Natural killer cell (primary cell): ENCODE measurements around the gene CEP350. TPM values are rescaled to one million over a fixed set of nuclear protein-coding genes. Genes with fewer than 3 reads are reported as not detected.

ENCODE experiments used
- ATAC-seq, 3 donors: fragments of 150-1000 bp in 2 of 3; fragments of 200-7000 bp in 1 of 3; cut with Tn5 transposase; 1 replicate in 1 of 3; 2 replicates in 2 of 3; pipeline ENCODE4 v1.10.0; 2021; ENCODE audit warnings: mild to moderate bottlenecking in 2 of 3, moderate library complexity in 2 of 3
- DNase-seq, 2 donors: peaks; one replicate each; pipeline versions ENCODE4 v3.0.0 to v3.0.0-alpha.2; 2013 to 2021; ENCODE audit warnings: mixed read lengths in 1 of 2
- H3K27ac ChIP-seq: one replicate; pipeline ENCODE4 v1.5.1; 2013; ENCODE audit warnings: mild to moderate bottlenecking, low read length
- H3K27me3 ChIP-seq: one replicate; pipeline ENCODE4 v1.6.1; 2013; ENCODE audit warnings: low read length; ENCODE audit not compliant: control insufficient read depth, insufficient read depth
- H3K36me3 ChIP-seq: one replicate; pipeline ENCODE4 v1.6.1; 2013; ENCODE audit warnings: low read length; ENCODE audit not compliant: control insufficient read depth, insufficient read depth
- H3K4me1 ChIP-seq: one replicate; pipeline ENCODE4 v1.6.1; 2013; ENCODE audit warnings: low read length; ENCODE audit not compliant: control insufficient read depth, insufficient read depth
- H3K4me3 ChIP-seq: one replicate; pipeline ENCODE4 v1.5.1; 2013; ENCODE audit warnings: low read length
- H3K9me3 ChIP-seq: one replicate; pipeline ENCODE4 v1.6.1; 2013; ENCODE audit warnings: low read length; ENCODE audit not compliant: control insufficient read depth, insufficient read depth
- H3K27ac Mint-ChIP-seq, 2 donors: one replicate each; pipeline ENCODE4 v1.8.0; 2022; ENCODE audit warnings: mild to moderate bottlenecking in 2 of 2, mixed read lengths in 2 of 2, moderate library complexity in 1 of 2
- H3K27me3 Mint-ChIP-seq, 2 donors: one replicate each; pipeline ENCODE4 v1.8.0; 2022; ENCODE audit warnings: low read depth in 2 of 2, mixed read lengths in 2 of 2
- H3K36me3 Mint-ChIP-seq: one replicate; pipeline ENCODE4 v1.8.0; 2022; ENCODE audit warnings: mixed read lengths
- H3K4me1 Mint-ChIP-seq, 2 donors: one replicate each; pipeline ENCODE4 v1.8.0; 2022; ENCODE audit warnings: mixed read lengths in 2 of 2
- H3K4me3 Mint-ChIP-seq: one replicate; pipeline ENCODE4 v1.8.0; 2022; ENCODE audit warnings: mild to moderate bottlenecking, moderate library complexity, mixed read lengths
- H3K9me3 Mint-ChIP-seq, 2 donors: one replicate each; pipeline ENCODE4 v1.8.0; 2022; ENCODE audit warnings: mixed read lengths in 2 of 2
- CTCF ChIP-seq: fragments of 200-600 bp; IDR thresholded peaks from one replicate; pipeline ENCODE4 v1.8.0; 2022; ENCODE audit warnings: antibody characterized with exemption
- WGBS: methylation state at CpG from one replicate; pipeline ENCODE4 v1.1.7; 2013; ENCODE audit warnings: missing lambda C conversion rate; ENCODE audit not compliant: insufficient coverage; 5-methylcytosine and 5-hydroxymethylcytosine counted together
- intact Hi-C: fragments of 100-400 bp; cut with micrococcal nuclease; formaldehyde crosslinking; loops from one replicate; pipeline ENCODE4 v1.14.2; 2022
- total RNA-seq, 4 donors: library from RNA; stranded (reverse); fragments of 120-200 nt in 1 of 4; gene quantifications; one replicate each; pipeline versions ENCODE4 v1.2.3 to v1.2.4, GENCODE V29; 2013 to 2022

The CEP350 gene
- total RNA-seq, 3 donors from 2014 or later (not counting 1 experiment from before 2014, with no cell fraction given) = 66.9 to 83.7 (median 75.3) TPM

- no peak for TF ChIP-seq CTCF
- H3K4me3 Mint-ChIP-seq = no peak overlapping the region
- ATAC-seq = no peak
- Histone ChIP-seq H3K4me1 (no peaks in the 10 kb centered on the region), H3K4me3 (no peak overlapping the region), H3K9me3 (no peaks in the 10 kb centered on the region), H3K27ac (no peak overlapping the region), H3K27me3 (no peaks in the 10 kb centered on the region), H3K36me3 (peaks cover 79% of the 10 kb centered on the region)
- H3K9me3 Mint-ChIP-seq = no peaks in the 10 kb centered on the region
- peaks cover under 1% of the 10 kb centered on the region in 2 donors for H3K4me1 Mint-ChIP-seq
- peaks cover 38% of the 10 kb centered on the region for H3K36me3 Mint-ChIP-seq
- intact Hi-C loops = no loop called here
- H3K27me3 Mint-ChIP-seq = no peaks in the 10 kb centered on the region
- WGBS = 100% methylated on average over 2 of the region's 3 CpGs
- no peak for DNase-seq
- H3K27ac Mint-ChIP-seq = no peak overlapping the region
These were observed 140.2 kb downstream of the CEP350 start for GRCh38 chr1:180094705-180095295.

- Mint-ChIP-seq H3K4me1 (peaks cover 20% of the 10 kb centered on the region in 2 donors), H3K27me3 (no peaks in the 10 kb centered on the region), H3K36me3 (peaks cover 38% of the 10 kb centered on the region), H3K4me3 (no peak overlapping the region), H3K9me3 (no peaks in the 10 kb centered on the region), H3K27ac (no peak overlapping the region)
- no peak for DNase-seq
- no peaks in the 10 kb centered on the region for H3K27me3 ChIP-seq
- H3K27ac ChIP-seq = no peak overlapping the region
- 100% methylated on average over 3 of the region's 4 CpGs for WGBS
- TF ChIP-seq CTCF = no peak
- no peaks in the 10 kb centered on the region for H3K9me3 ChIP-seq
- H3K36me3 ChIP-seq = peaks cover 78% of the 10 kb centered on the region
- H3K4me3 ChIP-seq = no peak overlapping the region
- peaks cover 8% of the 10 kb centered on the region for H3K4me1 ChIP-seq
- ATAC-seq = no peak
- intact Hi-C loops = no loop called here
These were observed 142.1 kb downstream of the CEP350 start for GRCh38 chr1:180096584-180097325.

- Histone ChIP-seq H3K36me3 (peaks cover 73% of the 10 kb centered on the region), H3K4me3 (no peak overlapping the region), H3K9me3 (no peaks in the 10 kb centered on the region), H3K27ac (no peak overlapping the region), H3K27me3 (no peaks in the 10 kb centered on the region), H3K4me1 (peaks cover 10% of the 10 kb centered on the region)
- ATAC-seq (no peak), DNase-seq (no peak)
- Mint-ChIP-seq H3K9me3 (no peaks in the 10 kb centered on the region), H3K36me3 (peaks cover 38% of the 10 kb centered on the region), H3K27me3 (no peaks in the 10 kb centered on the region), H3K4me1 (peaks cover 21 to 22% of the 10 kb centered on the region in 2 donors), H3K4me3 (no peak overlapping the region), H3K27ac (no peak overlapping the region)
- intact Hi-C loops = no loop called here
- no CpG with 5 or more reads among the region's 2 CpGs for WGBS
- TF ChIP-seq CTCF = no peak
These were observed 142.7 kb downstream of the CEP350 start for GRCh38 chr1:180097326-180097605.
